Measurements from ENCODE around the gene SH3GL1.

- TF ChIP-seq CTCF (IDR thresholded peaks at IDR 0.05; ENCODE audit: poor library complexity) (no peak), EZH2phosphoT487 (IDR thresholded peaks at IDR 0.05; ENCODE audit: low read depth, severe bottlenecking, unreplicated experiment) (no peak)
Measured at GRCh38 chr19:4429256-4429655, 28.9 kb upstream of the SH3GL1 start.

All from hepatocyte (in vitro differentiated cells).